Epidermal melanocyte (primary cell): ENCODE data around the gene TRAPPC2L.
"Not testable (repeated sequence)": the region's sequence is repeated elsewhere in the genome, so short reads cannot be mapped to it uniquely, and the experiment has no call there.

Source experiments
- DNase-seq: peaks from one replicate; pipeline ENCODE4 v3.0.0; 2011; ENCODE audit warnings: low spot score; ENCODE audit not compliant: insufficient read length

The TRAPPC2L gene

DNA sequence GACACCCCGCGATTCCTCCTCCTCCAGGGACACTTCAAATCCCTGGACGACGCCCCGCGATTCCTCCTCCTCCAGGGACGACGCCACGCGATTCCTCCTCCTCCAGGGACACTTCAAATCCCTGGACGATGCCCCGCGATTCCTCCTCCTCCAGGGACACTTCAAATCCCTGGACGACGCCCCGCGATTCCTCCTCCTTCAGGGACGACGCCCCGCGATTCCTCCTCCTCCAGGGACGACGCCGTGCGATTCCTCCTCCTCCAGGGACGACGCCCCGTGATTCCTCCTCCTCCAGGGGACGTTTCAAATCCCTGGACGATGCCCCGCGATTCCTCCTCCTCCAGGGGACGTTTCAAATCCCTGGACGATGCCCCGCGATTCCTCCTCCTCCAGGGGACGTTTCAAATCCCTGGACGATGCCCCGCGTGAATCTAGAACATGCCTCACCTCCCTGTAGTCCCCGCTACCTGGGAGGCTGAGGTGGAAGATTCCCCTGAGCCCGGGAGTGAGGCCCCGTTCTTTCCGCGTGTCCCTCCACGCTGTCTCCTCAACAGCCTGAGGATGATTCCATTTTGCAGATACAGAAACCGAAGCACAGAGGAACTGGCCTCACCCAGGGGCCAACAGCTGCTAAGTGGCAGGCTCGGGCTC lies 32.9 kb downstream of the TRAPPC2L start:
- not testable (repeated sequence) for DNase-seq

DNA sequence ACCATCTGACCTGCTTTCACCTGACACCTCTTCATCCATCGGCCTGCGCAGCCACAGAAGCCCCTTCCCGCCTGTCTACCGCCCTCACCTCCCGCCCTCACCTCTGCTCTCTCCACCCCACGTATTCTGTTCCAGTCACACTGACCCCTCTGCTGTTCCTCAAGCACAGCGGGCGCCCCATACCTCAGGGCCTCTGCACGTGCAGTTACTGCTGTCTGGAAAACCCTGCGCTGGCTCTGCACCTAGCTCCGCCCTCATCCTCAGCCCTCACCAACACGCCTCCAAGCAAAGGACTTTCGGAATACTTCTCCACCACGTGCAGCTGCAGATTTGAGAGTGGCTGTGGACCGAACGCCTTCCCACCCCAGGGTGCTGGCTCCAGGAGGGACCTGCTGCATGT lies 34.2 kb downstream of the TRAPPC2L start:
- no peak for DNase-seq

DNA sequence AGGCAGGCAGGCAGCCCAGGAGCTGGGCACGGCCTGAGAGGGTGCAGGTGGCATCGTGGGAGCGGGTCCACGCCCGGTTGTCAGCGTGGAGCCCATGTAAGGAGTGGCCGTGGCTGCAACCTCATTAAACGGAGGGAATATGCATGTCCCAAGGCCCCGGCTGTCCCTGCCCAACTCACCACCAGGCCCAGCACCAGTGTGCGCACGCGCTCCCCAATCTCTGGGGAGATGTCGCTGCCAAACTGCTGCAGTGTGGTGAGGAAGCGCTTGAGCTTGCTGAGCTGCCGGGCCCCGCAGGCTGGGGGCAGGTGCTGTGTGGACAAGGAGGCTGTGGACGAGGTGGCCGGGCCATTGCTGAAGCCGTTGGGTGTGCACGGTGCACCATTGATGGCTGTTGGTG lies 35.1 kb downstream of the TRAPPC2L start:
- no peak for DNase-seq

DNA sequence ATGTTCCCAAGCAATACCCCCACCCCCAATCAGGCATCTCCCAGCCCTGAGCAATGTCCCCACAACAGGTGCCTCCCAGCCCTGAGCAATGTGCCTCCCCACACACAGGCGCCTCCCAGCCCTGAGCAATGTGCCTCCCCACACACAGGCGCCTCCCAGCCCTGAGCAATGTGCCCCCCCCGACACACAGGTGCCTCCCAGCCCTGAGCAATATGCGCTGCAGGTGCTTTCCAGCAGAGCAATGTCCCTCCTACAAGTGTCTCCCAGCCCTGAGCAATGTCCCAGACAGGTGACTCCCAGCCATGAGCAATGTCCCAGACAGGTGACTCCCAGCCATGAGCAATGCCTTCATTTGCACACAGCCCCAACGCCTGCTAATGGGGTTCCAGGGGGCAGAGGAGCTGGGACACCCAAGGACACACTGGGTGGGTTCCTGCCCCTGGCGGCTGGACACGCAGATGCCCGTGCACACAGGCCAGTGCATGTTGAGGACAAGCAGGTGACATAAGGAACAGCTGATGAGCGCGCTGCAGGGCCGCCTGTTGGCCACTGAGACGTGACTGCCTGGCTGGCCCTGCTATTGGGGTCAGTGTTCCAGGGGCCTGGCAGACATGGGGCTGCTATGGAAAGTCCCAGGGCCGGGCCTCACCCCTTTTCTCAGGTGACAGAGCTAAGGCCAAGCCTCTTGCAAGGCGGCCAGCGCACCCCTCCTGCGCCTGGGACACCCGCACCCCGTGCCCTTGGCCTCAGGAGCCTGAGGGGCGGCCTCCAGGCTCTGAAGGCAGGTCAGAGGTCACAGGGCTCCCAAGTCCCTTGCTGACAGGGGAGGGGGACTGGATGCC lies 36.4 kb downstream of the TRAPPC2L start:
- no peak for DNase-seq

DNA sequence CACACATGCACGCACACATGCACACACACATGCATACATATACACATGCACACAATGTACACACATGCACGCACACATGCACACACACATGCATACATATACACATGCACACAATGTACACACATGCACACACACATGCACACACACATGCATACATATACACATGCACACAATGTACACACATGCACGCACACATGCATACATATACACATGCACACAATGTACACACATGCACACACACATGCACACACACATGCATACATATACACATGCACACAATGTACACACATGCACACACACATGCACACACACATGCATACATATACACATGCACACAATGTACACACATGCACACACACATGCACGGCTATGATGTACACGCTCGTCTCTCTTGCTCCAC lies 37.3 kb downstream of the TRAPPC2L start:
- DNase-seq = not testable (repeated sequence)

DNA sequence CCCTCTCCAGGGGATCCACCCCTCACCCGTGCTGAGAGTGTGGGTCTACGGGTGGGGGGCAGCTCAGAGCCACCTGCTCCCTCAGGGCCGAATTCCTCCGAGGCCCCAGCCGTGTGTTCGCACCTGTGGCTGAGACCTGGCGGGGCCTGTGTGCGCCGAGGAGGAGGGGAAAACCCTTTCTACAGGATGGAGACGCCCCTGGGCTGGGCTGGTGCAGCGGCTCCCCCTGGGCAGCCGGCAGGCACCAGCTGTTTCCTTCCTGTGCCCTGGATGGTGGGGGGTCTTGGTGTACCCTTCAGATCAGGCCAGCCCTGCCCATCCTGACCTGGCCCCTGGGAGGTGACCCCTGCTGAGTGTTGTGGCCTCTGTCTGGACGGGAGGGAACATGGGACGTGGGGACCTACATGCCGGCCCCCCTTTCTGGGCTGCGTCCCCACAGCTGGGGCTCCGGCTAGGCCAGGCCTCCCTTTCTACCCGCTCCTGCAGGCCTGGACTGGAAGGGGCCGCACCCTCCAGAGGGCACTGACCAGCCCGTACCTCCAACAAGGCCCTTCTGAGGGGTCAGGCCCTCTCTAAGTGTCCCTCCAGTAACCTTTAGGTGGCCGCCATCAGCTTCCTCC lies 37.9 kb downstream of the TRAPPC2L start:
- no peak for DNase-seq

DNA sequence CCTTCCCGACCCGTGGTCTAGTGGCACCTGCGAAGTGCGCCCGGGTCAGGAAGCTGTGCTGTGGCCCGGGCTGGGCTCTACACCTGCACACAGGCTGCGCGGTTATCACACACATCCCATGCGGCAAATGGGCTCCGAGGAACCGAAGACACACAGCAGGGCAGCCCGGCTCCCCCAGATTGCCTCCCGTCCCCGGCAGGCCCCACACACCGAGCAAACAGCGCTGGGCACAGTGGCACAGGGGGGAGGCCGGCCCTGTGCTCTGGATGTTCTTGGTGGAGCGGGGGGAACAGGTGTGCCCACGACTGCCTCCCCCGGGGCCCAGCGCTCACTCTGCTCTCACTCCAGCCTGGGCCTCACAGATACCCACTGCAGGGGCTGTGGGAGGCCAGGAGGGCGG lies 38.4 kb downstream of the TRAPPC2L start:
- DNase-seq = no peak

DNA sequence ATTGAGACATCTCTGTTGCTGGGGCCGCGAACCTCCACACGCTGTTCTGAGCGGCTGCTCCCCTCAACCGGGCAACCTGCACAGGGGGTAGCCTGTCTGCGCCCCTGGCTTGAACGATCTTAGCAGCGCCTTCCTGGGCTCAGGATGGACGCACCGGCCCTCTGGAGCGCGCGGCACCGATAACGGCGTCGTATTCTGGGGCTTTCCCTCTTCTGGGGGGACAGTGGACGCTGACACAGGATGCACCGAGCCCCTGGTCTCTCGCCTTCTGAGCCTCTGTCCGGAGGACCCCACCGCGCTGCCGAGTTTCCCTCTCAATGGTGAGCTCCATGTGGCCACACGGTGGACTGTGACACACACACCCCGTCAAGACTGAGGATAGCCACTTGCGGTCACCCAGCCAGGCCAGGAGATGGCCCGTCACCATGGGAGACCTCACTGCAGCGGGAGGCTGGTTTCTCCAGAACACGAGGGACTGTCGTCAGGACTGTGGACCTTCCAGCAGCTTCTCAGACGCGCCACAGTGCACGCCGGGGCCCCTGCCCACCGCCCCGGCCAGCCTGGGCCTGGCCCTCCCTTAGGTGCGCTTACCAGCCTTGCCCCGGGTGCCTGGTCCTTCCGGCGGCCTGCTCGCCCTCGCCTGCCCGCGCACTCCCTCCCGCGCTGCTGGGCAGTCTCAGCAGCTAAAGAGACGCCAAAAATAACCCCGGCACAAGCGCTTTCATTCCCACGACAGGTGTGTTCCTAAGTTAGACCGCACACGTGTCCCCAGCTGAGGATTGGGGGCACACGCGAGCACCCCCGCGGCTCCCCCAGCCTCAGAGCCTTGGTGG lies 39.5 kb downstream of the TRAPPC2L start:
- no peak for DNase-seq

DNA sequence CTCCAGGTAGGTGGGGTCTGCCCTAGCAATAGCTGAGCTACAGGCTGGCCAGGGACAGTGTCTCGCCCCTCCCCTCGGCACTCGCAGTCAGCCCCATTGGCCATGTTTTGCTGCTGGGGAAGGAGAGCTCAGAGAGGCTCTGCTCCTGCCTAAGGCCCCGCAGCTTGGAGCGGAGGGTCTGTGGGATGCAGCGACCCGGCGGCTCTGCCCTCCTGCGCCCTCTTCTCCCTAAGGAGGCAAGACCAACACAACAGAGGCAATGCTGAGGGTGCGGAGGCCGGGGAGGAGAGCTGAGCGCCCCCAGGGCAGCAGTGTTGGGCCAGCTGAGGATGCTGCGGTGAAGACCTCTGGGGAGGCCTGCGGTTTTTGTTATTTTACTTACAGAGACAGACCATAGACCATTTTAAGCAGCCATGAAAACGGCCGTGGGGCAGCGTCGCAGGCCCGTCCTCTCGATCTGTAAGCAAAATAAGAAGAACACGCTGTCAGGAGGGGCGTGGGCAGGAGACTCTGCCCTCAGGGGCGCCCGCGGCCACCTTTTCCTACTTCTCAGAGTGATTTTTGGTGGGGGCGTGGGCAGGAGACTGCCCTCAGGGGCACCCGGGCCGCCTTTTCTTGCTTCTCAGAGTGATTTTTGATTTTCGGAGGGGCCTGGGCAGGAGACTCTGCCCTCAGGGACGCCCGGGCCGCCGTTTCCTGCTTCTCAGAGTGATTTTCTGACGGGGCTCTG lies 40.9 kb downstream of the TRAPPC2L start:
- DNase-seq = no peak

DNA sequence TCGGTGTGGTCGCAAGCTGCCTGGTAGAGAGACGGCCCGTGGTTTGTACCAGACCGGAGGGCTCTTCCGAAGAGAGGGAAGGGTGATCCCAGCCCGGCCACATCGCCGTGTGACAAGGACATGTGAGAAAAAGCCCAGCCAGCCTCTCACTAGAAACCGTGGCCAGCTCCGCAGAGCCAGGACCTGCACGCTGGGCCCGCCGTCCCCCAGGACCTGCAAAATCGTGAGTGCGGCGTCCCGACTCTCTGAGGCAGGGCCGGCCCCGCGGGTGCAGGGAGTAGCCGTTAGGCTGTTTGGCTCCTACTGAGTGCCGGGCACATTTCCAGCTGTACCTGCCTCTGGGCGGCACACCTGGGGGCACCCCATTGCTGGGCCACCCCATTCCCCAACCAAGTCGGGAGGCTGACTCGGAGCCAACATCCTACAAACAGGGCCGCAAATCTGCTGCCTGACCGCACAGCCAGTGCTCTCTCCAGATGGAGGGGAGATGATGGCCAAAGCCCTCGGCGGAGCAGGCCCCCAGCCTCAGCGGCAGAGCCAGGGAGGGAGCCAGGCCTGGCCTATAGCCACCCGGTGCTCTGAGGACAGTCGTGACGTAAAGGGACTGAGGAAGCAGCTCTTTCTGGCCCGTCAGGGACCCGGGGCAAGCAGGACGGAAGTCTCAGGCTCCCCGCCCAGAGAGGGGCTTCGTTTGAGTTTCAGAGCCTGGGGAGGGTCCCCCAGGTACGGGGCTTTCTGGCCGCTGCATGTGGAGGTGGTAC lies 43.2 kb downstream of the TRAPPC2L start:
- no peak for DNase-seq

DNA sequence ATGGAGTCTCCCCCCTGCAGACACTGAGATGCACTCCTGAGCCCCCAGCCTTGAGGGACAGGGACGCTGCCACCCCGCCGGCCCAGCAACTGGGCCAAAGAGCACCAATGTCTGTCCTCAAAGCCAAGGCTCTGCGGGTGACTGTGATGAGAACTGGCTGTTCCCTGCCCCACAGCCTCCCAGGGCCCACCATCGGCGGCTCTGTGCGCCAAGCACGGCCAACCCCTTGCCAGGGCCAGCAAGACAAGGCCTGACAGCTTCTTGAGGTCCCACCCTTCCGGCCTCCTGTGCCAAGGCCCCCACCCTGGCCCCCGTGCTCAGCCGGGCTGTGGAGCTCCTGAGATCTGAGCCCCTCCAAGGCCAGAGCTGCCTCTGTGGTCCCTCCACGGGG lies 43.7 kb downstream of the TRAPPC2L start:
- DNase-seq = no peak

DNA sequence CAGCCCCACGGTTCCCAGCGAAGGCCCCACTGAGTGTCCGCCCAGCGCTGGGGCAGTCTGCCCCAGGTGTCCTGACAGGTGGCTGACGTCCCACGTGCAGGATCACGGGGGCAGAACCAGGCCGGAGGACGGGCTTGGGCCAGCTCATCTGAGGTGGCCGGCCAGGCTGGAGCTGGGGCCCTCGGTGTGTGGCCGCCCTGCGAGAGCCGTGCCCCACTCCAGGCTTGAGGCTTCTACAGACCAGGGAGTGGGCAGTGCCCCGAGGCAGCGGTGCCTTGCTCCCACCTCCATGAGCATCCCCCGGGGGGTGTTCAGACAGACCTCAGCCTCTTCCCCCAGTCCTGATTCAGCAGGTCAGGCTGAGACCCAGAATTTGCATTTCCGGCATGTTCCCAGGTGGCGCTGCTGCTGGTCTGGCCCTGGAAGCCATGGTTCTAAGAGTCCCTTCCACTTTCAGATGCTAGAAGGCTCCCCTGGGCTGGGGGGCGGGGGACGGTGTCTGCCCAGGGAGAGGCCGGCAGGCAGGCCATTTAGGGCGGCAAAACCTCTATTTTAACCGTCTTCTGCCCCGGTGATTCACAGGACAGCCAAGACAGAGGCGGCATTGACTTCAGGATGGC lies 44.9 kb downstream of the TRAPPC2L start:
- no peak for DNase-seq

DNA sequence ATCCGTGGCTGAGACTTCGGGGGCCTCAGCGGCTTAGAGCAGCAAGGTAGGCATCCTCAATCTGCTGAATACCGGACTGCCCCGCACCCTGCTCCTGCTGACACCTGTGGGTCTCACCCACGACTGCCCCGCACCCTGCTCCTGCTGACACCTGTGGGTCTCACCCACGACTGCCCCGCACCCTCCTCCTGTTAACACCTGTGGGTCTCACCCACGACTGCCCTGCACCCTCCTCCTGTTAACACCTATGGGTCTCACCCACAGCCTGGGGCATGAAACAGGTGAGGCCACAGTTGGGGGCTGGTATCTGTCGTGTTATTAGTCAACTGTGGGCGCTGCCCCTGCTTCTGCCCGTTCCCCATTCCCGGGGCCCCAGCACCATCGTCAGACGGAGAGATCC lies 45.8 kb downstream of the TRAPPC2L start:
- no peak for DNase-seq

DNA sequence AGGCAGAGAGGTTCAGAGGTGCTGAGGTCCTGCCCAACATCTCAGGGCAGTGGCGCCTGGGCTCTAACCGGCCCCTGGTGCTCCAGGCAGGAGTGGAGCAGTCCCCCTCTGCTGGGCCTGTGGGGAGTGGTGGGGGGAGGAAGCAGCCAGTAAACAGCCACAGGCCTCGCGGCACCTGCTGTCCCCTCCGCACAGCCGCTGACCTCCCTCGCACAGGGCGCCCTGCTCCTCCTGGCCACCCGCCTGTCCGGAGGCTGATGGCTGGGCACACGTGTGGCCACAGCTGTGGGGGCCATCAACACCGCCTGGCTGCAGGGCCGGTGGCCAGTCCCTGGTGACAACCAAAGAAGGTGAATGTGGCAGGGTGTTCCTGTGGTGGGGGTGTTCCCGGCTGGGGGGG lies 46.3 kb downstream of the TRAPPC2L start:
- DNase-seq = no peak

DNA sequence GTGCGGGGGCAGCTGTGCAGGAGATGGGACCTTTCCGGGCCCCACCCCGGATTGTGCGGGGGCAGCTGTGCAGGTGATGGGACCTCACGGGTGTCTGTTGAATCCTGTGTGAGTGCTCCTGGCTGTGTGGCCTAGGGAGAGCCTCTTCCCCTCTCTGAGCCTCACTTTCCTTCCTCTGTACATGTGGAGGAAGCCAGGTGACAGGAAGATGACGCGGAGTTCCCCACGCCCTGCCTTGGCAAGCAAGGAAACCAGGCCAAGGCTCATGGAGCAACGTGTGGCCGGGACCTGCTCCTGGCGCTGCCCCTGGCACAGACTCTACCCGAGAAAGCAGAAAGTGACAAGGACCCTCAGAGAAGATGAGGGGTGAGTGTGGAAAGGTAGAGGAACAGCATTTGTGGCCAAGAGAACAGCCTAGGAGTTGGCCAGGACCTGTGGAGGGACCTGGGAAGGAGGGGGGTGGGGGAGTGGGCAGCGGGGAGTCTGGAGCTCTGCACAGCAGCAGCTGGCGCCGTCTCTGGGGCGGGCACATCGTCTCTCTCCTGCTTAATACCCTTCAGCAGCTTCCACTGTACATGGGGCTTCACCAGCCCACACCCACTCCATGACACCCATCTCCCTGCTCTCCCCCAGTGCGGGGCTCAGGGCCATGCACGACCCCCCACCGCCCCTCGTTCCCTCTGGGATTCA lies 47.9 kb downstream of the TRAPPC2L start:
- DNase-seq = no peak

DNA sequence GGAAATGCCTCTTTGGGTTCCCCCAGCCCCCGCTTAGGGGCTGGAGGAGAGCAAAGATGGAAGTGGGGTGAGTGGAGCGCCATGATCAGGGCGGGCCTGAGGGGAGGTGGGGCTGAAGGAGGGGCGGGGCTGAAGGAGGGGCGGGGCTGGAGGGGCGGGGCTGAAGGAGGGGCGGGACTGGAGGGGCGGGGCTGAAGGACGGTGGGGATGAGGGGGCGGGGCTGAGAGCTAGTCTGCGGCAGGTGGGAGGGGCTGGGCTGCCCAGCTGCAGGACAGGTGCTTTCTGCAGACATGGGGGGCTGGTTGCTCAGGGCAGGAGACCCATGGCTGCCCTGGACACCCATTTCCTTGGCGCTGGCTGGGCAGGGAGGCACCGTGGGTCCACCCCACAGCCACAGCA lies 48.6 kb downstream of the TRAPPC2L start:
- DNase-seq = no peak

DNA sequence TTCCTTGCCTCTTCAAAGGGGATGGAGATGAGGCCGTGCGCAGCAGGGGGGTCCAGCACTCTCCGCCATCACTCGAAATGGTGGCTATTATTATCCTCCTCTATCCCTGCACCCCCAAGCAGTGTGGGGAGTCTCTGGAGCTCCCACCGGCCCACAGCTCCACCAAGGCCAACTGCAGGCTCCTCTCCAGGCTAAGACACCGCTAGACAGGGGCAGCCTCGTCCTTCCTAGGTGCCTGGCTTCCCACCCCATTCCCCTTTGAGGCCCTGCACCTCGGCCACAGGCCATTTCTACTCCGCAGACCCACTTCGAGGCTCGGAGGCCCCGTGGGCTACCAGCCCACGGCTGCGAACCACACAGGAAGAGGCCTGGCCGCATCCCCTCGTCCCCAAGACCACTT lies 49.1 kb downstream of the TRAPPC2L start:
- DNase-seq = no peak

DNA sequence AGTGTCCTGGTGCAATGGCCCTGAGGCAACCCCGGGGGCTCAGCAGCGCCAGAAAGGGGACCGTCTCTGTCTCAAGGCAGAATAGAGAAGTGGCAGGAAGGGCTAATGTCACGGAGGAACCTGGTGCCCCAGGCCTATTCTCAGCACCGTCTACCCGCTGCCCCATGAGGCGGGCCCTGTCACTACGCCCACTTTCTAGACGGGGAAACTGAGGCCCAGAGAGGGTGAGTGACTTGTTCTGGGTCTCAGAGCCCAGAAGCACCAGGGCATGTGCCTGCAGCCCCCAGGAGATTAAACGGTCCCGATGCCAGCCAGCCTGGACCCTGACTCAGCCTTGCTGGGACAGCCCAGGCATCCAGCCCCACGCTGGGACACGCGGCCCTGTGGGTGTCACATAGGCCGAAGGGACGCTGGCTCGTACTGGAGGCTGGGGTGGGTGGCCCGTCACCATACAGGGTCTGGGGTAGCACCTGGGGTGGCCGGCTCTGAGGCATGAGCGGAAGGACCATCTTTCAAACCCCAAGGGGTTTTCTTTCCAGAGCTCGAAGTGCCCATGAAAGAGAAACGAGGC lies 49.7 kb downstream of the TRAPPC2L start:
- no peak for DNase-seq

DNA sequence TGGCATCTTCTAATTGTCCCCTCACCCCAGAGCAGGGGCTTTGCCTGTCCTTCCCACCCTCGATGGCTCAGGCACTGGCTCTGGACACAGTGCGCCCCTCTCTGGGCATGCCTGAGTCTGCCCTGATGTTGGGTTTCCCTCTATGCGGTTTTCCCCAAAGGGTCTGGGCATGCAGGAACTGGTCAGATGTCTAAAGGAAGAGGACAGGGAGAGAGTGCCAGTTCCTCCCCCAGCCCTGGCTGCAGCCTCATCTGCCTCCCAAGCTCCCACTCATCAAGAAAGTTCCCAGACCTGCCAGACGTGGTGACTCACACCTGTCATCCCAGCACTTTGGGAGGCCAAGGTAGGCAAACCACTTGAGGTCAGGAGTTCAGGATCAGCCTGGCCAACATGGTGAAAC lies 50.8 kb downstream of the TRAPPC2L start:
- no peak for DNase-seq
